HG02973 (cell line): ENCODE measurements around the gene RASSF6.
"Not testable (repeated sequence)": the region's sequence is repeated elsewhere in the genome, so short reads cannot be mapped to it uniquely, and the experiment has no call there.

Source experiments
- ATAC-seq: cut with Tn5 transposase; IDR thresholded peaks from one replicate; pipeline ENCODE4 v1.9.1; 2021; ENCODE audit warnings: moderate library complexity; ENCODE audit not compliant: unreplicated experiment

RASSF6 gene

DNA sequence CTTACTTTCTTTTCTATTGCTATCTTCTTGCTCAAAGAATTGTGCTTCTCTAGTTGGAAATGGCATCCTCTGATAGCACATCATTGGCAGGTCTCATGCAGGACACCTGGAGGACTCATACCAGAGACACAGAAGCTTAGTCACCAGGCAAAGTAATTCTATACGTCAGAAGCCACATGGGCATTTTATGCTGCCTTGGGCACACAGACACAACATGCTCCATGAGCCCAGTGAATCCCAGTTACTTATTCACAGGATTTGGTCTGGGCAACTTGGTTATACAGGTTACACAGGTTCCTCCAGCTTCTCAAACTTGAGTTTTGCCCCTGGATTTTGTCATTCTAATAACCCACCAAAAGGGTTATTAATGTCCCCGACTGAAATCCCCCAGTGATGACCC, 7.1 kb downstream of the RASSF6 start:
- ATAC-seq, result no peak

DNA sequence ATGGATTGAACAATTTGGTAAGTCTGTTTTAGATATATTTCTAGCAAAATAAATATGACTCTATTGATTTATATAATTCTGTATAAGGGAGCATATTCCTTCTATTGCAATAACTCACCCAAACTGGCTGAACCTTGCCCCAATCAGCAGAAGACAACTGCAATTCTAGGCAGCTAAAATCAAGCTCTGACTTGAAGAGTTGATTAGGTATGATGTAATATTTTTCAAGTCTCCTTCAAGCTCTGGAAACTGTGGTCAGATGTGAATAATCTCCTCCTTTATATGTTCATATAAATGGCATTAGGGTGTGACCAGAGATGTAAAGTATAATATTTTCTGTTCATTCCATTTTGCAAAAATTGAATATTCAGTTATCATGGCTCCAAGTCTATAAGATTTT, 8.2 kb downstream of the RASSF6 start:
- no peak for ATAC-seq

DNA sequence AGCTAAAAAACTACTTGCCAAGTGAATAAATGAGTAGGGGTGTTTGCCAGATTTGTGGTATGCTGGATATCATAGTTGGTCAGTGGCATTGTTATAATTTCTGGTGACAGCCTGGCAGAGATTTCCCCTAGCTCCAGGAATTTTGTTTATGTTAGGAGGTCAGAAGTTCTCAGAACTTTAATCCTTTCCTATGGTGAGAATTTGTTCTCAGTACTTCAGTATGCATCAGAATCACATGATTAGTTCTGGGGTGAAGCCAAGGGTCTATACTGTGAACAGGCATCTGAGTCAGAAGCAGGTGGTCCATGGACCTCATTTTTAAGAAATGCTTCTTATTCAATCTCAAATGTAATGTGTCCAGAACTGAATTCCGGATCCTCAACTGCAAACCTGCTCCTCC, 10.5 kb downstream of the RASSF6 start:
- no peak for ATAC-seq

DNA sequence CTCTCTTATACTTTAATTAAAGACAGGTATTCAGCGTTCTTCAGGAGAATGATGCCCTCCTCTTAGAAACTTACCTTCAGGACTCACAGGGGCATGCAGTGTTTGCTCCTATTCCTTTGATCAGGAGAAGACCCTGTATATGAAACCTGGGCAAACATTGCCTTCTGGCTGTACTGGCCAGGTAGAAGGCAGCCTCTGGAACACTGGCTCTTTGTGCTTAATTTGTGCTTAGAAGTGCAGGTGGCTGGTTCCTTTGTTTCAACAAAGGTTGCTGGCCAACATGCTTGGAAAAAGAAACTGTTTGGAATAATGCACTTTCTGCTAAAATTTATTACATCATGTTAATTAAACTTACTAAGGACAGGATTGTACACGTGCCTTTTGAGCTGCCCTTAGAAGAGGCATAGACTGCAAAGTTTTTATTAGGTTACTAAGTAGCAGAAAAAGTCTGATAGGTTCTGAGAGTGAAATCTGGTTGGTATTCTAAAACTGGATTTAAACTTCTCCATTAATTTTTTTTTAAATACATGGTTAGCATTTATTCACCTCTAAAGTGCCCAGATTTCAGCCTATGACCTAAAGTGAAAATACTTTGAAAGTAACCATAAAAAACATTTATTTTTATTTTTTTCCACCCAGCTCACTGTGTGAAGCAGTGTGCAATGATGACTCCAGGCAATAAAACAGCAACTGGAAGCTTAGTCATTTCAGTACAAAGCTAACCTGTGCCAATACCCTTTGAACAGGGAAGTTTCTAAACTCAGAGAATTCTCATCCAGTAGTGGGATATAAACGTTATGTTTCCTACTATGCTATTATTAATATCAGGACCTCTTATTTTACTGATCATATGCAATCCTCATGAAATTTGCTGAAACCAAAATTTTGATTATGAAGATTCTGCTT, 11.3 kb downstream of the RASSF6 start:
- ATAC-seq, result no peak

DNA sequence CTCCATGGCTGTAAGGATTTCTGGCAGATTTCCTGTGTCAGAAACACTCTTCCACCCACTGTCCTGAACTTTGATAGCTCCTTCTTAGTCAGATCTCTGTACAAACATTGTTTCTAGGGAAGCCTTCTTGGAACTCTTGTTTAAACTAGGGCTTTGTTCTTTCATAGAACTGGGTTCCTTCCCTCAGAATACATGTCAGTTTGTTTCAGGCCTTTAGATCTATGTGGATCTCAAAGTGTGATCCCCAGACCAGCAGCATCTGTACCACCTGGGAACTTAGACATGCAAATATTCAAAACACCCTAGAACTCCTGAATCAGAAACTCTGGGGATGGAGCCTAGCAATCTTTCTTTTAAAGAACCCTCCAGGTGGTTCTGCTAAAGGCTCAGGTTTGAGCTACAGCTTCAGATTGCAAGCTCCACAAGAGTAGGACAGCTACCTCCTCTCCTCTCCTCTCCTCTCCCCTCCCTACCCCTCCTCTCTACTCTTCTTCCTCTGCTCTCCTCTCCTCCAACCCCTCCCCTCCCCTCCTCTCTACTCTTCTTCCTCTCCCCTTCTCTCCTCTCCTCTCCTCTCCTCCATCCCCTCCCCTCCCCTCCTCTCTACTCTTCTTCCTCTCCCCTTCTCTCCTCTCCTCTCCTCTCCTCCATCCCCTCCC, 12.7 kb downstream of the RASSF6 start:
- no peak for ATAC-seq

DNA sequence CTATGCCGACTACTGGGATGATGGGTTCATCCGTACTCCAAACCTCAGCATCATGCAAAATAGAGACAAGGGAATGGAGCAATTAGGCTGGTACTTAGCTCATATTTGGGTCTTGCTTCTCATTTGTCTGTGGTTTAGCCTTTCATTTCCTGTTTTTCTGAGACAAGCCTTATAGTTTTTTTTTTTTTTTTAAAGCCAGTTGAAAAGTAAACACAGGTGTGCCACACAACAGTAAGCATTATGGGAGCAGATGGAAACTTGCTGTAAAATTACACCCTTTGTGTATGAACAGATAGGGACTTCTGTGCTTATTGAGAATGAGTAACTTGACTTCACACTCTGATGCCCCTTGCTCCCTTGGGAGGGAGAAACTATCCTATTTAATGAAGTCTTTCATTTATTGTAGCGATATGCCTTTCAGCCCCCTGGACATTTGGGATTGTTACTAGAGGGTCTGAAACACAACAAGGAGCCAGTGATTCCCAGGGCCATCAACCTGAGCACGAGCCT, 13.7 kb downstream of the RASSF6 start:
- ATAC-seq, result peak; percentile 67

DNA sequence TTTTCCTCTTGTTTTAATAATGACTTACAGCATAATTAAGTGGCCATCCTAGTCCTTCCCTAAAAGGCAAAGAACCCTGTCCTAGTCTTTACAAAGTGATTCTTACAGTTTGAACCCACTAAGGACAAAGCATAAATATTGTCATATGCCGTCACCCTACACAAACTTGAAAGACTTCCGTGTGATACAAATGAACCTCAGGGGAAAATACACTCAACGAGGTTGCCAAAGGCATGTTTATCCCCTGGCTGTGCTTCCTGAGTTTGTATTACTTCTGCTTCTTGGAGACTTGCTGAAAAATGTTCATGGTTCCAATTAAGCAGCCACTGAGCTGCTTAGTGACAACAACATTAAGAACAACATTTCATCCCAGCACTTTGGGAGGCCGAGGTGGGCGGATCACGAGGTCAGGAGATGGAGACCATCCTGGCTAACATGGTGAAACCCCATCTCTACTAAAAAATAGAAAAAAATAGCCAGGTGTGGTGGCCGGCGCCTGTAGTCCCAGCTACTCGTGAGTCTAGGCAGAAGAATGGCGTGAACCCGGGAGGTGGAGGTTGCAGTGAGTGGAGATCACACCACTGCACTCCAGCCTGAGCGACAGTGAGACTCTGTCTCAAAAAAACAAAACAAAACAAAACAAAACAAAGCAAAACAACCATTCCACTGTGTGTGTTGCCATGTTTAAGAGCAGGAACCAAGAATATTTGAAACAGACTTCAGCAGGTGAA, 16.2 kb downstream of the RASSF6 start:
- no peak for ATAC-seq

DNA sequence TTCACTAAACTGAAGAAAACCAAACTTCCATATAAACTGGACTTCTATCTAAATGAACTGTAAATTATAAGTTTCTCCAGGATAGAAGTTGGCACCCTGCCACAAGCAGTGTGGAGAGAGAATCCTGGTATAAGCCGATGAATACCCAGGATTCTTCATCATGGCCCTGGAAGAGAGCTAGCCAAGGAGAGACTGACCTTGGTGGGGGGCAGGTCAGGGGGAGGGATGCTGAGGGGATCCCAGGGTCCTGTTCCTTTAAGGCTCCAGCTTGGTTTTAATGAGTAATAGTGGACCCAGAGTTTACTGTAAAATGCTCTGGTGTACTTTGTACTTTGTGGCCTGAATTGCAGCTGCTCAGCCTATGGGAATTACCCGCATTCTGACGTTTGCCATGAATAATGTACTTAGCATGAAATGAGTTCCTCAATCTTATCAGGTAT, 16.9 kb downstream of the RASSF6 start:
- peak; percentile 58 for ATAC-seq

DNA sequence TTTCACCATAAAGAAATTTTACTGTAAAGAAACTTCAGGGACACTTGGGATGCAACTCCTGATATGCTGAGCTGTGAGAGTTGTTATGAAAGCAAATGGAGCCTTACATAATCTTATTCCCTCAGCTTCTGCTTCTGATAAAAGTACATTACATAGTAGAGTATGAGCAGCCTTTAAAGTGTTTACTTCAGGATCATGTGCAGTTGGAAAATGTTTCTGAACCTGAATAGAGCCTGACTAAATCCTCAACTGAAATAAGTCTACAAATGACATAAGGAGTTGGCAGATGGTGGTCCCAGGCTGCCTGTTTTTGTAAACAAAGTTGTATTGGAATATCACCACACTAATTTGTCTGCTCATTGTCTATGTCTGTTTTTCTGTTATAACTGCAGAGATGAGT, 19.3 kb downstream of the RASSF6 start:
- ATAC-seq, result no peak

DNA sequence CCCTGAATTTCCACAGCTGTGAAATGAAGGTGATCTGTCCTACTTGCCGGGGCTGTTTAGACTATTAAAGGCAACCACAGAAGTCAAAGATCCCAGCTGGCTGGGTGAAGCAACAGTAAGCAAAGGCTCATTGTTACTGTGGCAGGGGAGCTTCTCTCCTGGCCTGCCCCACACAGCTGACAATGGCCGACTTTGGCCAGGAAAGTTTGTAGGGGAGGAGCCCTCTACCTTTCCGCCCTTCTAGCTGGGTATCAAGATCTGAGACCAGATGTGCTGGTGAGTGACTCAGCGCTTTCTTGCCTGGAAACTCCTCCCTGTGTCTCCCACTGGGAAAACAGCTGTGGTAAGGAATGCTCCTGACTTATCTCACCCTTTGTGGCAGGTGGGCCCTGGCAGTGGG, 21.1 kb downstream of the RASSF6 start:
- ATAC-seq, result no peak

DNA sequence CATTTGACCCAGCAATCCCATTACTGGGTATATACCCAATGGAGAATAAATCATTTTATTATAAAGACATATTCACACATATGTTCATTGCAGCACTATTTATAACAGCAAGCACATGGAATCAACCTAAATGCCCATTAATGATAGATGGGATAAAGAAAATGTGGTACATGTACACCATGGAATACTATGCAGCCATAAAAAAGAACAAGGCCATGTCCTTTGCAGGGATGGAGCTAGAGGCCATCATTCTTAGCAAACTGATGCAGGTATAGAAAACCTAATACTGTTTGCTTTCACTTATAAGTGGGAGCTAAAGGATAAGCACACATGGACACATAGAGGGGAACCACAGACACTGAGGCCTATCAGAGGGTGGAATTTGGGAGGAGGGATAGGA, 22.6 kb downstream of the RASSF6 start:
- ATAC-seq, result no peak

DNA sequence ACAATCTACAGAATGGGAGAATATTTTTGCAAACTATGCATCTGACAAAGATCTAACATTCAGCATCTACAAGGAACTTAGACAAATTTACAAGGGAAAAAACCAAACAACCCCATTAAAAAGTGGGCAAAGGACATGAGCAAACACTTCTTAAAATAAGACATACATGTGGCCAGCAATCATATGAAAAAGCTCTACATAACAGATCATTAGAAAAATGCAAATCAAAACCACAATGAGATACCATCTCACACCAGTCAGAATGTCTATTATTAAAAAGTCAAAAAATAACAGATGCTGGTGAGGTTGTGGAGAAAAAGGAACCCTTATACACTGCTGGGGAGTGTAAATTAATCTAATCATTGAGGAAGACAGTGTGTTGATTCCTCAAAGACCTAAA, 23.1 kb downstream of the RASSF6 start:
- ATAC-seq, result not testable (repeated sequence)

DNA sequence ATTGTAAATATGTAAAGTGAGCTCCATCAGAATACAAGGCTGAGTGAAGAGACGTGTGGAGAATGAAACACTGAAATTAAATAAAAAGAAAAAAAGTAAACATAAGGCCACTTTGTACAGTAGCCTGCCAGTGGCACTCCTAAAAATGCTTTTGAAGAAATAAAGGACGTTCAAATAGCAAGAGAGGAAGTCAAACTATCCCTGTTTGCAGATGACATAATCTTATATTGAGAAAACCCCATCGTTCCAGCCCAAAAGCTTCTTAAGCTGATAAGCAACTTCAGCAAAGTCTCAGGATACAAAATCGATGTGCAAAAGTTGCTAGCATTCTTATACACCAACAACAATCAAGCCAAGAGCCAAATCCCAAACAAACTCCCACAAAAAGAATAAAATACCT, 24.2 kb downstream of the RASSF6 start:
- ATAC-seq, result no peak

DNA sequence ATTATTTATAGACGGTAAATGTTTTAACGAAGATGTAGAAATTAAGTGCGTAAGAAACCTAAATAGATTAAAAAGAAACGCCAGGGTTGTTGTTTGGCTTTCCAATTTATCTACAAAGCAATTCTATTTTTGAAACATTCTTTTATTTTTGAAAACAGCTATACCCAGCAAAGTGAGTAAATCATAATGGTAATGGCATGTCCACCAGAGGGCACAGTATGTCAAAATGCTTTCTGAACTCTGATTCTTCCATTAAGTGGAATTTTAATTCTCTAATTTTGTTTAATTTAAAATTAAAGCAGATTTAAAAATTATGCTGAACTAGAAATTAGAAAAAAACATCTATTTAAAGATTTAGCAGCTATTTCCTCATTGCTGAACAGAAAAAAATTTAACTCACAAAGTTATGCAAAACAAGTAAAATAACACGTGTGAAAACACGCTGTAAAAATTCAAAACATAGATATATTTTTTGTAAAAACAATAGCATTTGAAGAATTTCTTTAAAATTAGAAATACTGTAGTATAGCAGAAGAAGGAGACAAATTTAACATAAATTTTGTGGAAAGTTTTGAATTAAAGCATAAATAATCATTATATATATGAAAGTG, 26.5 kb downstream of the RASSF6 start:
- ATAC-seq, result no peak

DNA sequence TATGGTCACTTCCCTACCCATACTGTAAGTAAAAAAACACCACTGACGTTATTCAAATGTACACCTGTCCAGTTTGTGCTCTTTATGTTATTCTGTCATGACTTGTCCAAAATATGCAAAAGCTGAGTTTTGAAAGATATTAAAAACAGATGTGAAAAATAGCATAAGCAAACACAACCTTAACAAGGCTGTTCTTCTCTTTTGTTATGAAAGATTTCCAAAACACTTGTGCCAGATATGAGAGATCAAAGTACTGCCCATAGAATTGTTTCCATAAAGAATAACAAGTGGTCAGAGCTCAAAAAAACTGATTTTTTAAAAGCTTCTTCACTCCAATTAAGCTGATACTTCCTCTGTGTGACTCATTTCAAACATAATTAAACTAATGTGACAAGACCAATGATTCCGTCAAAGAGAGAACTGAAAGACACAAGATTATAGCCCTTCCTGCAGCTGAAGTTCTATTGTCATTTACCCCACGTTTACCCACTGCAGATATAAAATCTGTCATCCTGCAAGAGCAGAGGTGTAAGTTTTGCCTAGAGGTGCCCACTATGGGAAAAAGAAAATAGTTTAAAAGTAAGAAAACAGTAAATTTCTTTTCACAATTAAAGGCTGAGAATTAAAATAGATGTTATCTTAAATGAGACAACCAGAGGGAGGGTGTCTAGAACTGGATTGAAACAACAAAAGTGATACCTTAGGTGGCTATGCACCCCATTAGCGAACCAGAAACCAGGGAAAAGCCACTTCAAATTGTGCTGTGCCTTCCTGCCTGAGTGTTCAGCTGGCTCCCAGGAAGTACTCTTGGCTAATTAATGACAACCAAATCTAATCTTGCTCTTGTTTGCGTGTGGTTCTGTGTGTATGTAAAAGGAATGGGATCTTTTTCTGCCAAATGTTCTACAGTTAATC, 30.1 kb downstream of the RASSF6 start:
- ATAC-seq, result peak; percentile 93

DNA sequence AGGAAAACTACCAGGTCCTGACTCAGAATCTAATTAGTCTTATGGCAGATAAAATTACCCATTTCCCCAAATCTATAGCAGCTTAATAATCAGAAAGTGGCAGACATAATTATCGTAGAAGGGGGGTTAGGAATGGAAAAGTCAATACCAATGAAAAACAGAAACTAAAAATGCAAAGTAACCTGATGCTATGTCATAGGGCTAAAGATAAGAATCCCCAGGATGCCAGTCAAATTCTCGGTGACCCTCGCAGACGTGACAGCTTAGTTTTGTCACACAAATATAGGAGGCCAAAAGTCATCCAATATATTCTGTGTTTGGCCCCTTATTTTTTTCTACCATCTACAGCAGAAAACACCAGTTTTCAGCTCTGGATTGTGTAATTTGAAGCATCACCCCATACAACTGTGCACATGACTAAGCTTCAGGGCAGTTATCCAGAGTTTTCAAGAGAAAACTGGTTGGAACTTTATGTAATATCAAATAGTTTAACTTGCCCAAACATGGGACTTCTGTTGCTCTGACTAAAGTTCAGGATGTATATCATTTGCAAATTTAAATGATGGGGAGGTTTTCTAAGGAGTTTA, 30.9 kb downstream of the RASSF6 start:
- ATAC-seq, result peak; percentile 28

DNA sequence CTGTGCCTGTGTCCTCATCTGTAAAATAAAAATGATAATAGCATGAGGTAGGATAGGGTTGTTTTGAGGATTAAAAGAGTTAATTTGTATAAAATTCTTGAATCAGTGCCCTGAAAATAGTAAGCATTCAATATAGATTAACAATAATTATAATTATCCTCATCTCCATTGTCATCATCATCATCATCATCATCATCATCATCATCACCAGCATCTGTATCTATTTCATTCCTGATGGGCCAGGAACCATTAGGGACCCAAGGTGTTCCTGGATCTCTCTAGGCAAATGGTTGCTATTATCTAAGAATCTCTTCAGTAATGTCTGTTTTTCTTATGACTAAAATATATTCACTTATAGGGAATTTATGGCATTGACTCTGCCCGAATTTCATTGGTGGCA, 31.6 kb downstream of the RASSF6 start:
- ATAC-seq, result no peak

DNA sequence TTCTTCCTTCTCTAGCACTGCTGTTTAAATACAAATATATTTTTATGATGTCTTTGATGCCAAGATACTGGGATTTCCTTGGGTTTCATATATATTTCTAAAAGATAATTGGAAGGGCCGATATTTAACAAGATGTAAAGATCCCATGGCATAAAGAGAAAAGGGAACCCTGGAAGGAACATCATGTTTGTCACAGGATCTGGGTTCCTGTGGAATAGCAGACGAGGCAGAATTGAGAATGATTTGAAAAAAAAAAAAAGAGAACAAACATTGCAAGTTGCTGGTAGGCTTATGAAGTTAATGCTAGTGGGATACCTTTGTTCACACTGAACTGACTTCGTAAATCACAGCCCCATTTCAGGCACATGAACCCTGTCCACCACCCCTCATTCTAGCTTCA, 33.6 kb downstream of the RASSF6 start:
- ATAC-seq, result no peak

DNA sequence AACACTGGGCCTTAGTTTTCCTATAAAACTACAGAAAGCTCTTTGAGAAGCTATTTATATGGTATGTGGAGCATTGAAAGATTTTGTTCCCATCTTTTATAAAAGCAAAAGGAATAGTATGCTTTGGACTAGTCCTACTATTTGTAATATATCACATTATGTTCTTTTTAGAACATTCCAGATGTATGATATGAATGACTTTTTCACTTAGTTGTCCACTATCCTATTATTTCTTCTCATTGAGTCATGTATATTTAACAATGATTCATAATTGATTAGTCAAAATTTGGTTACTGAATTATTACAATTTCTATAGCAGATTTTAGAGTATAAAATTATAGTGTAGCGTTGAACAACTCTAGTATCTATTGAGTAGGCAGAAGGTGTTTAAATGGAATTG, 34.2 kb downstream of the RASSF6 start:
- no peak for ATAC-seq

DNA sequence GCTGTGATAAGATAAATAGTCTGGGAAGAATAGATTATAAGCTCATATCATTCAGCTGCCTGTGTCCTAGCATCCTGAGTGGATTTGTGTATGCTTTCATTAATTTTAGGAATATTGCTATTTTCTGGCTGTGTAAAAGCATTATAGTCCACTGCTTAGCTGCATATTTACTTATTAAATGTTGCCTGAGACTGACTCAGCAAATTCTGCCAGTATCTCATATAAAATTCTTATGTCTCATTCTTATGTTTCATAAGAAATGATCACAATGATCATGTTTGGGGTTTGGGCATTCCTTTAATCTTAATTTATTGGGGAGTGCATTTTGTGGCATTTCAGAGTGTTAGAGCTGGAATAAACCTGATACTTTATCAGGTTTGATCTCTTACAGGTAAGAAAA, 34.9 kb downstream of the RASSF6 start:
- ATAC-seq, result no peak
